Heart right ventricle (tissue), 16 donors: ENCODE measurements around the gene HS6ST1. TPM values are rescaled to one million over a fixed set of nuclear protein-coding genes. Genes with fewer than 3 reads are reported as not detected.

Experiments used
- ATAC-seq, 8 donors: fragments of 200-7000 bp; cut with Tn5 transposase; one replicate each; pipeline ENCODE4 v1.9.1; 2020; ENCODE audit warnings: mild to moderate bottlenecking in 8 of 8, moderate library complexity in 8 of 8, moderate number of reproducible peaks in 1 of 8
- DNase-seq, 2 donors: peaks; one replicate each; pipeline ENCODE4 v3.0.0-alpha.2; 2020
- H3K27ac ChIP-seq, 10 donors: fragments of 200-600 bp; sonication (generic) in 2 of 10; one replicate each; pipeline versions ENCODE4 v1.5.0 to v1.8.0; 2020 to 2022; ENCODE audit warnings: mild to moderate bottlenecking in 3 of 10
- H3K27me3 ChIP-seq, 7 donors: fragments of 200-600 bp; one replicate each; pipeline ENCODE4 v1.8.0; 2021 to 2022; ENCODE audit warnings: mild to moderate bottlenecking in 2 of 7
- H3K36me3 ChIP-seq, 9 donors: fragments of 200-600 bp; sonication (generic) in 1 of 9; one replicate each; pipeline versions ENCODE4 v1.5.0 to v1.8.0; 2020 to 2022; ENCODE audit warnings: mild to moderate bottlenecking in 2 of 9
- H3K4me1 ChIP-seq, 9 donors: fragments of 200-600 bp; sonication (generic) in 1 of 9; one replicate each; pipeline versions ENCODE4 v1.5.0 to v1.8.0; 2020 to 2022; ENCODE audit warnings: mild to moderate bottlenecking in 4 of 9
- H3K4me3 ChIP-seq, 10 donors: fragments of 200-600 bp; sonication (generic) in 2 of 10; one replicate each; pipeline versions ENCODE4 v1.5.0 to v1.8.0; 2020 to 2022; ENCODE audit warnings: mild to moderate bottlenecking in 7 of 10, moderate library complexity in 2 of 10
- H3K9me3 ChIP-seq, 11 donors: fragments of 200-600 bp in 10 of 11; sonication (generic) in 2 of 11; one replicate each; pipeline versions ENCODE4 v1.5.0 to v1.8.0; 2013 to 2022; ENCODE audit warnings: mild to moderate bottlenecking in 2 of 11, control low read depth in 1 of 11, moderate library complexity in 1 of 11
- CTCF ChIP-seq, 9 donors: fragments of 200-600 bp; sonication (generic) in 2 of 9; IDR thresholded peaks; one replicate each; pipeline versions ENCODE4 v1.5.0 to v1.8.0; 2021 to 2022; ENCODE audit warnings: antibody characterized with exemption in 9 of 9, mild to moderate bottlenecking in 5 of 9, moderate library complexity in 1 of 9
- WGBS, 2 donors: extraction: QIAGEN DNeasy Blood & Tissue Kit; methylation state at CpG; one replicate each; pipeline ENCODE4 v1.1.7; 2013; ENCODE audit warnings: inconsistent platforms in 1 of 2; 5-methylcytosine and 5-hydroxymethylcytosine counted together
- intact Hi-C, 10 donors: fragments of 100-400 bp; cut with DNase I; formaldehyde crosslinking; loops; one replicate each; pipeline versions ENCODE4 v1.11.1 to v1.14.2; 2022
- polyA plus RNA-seq, 2 donors: library from polyadenylated mRNA; stranded (reverse); fragments of 200-250 nt; gene quantifications; one replicate each; pipeline ENCODE4 v1.2.3, GENCODE V29; 2013
- total RNA-seq, 10 donors: library from RNA; stranded (reverse); fragmentation: NEBNext Ultra II Directional in 3 of 10; extraction: Animal tissue kit (Norgen Biotek cat#: 25700) in 3 of 10; gene quantifications; one replicate each; pipeline versions ENCODE4 v1.2.1 to v1.2.4, GENCODE V29; 2021 to 2023
- donor health status: Arrhythmogenic right ventricular cardiomyopathy.
- donor health status: ischemic (EF 13 %, LVEDD 7.1; RV severe dilation, severe dysfunction).
- donor health status: healthy with polysubstance abuse.
- donor health status: DM: no; HTN: yes; CAD: no.
- donor health status: DM: no; HTN: no; CAD: no.
- donor health status: ischemic (EF 25% LVEDD 6.9; RV normal size, moderate dysfunction).
- donor health status: ischemic (EF 25% LVEDD 5.7; RV mildly dilated, moderate dysfunction).
- donor health status: healthy.
- donor health status: DM: yes; HTN: yes; CAD: no.
- donor health status: Ischemic cardiomyopathy.
- donor health status: ischemic (EF 35%, LVEDD 5.7; RV mildly dilated, moderate dysfunction).
- donor health status: nonischemic (EF 11% LVEDD 7.7; RV severe dilation, severe dysfunction).
- donor health status: DM: yes; HTN: yes; CAD: no.
- donor health status: PGD.
- donor health status: ischemic (EF 29% LVEDD 5.4; RV normal size, mild dysfunction).
- donor health status: nonischemic (EF 23%, LVEDD 6.1; RV moderate dilation, normal function).

The HS6ST1 gene
- total and polyA plus RNA-seq, 12 donors, result 10.5 to 51.6 (median 18.2) TPM

GRCh38 chr2:128345436-128346165 lies 26.9 kb upstream of the HS6ST1 start:
- H3K27me3 ChIP-seq, result no peaks in the 10 kb centered on the region
- peaks cover 0 to 9% (median 0%) of the 10 kb centered on the region in 11 donors for H3K9me3 ChIP-seq
- H3K36me3 ChIP-seq, result no peaks in the 10 kb centered on the region
- no peak overlapping the region for H3K27ac ChIP-seq
- H3K4me3 ChIP-seq, result no peak overlapping the region
- ATAC-seq (no peak), DNase-seq (no peak)
- WGBS, 2 donors, result 96% methylated on average over 39 to 43 of the region's 43 CpGs
- peaks cover 10 to 24% (median 19%) of the 10 kb centered on the region in 9 donors for H3K4me1 ChIP-seq
- TF ChIP-seq CTCF (IDR thresholded peaks at IDR 0.05), result no peak
- intact Hi-C loops, result loop anchor here in 1 of 10 donors (10.0 kb wide), 1 partner anchor 1049 kb away; no protein-coding TSS in a partner anchor

- no peaks in the 10 kb centered on the region for H3K36me3 ChIP-seq
- DNase-seq, result no peak
- no peak for ATAC-seq
- no peak overlapping the region for H3K27ac ChIP-seq
- no peaks in the 10 kb centered on the region for H3K27me3 ChIP-seq
- H3K9me3 ChIP-seq, result peaks cover 0 to 9% (median 0%) of the 10 kb centered on the region in 11 donors
- no peak for TF ChIP-seq CTCF (IDR thresholded peaks at IDR 0.05)
- peaks cover 10 to 23% (median 19%) of the 10 kb centered on the region in 9 donors for H3K4me1 ChIP-seq
- intact Hi-C loops, result loop anchor here in 1 of 10 donors (10.0 kb wide), 1 partner anchor 1051 kb away; no protein-coding TSS in a partner anchor
- no peak overlapping the region for H3K4me3 ChIP-seq
- WGBS, 2 donors, result 82 to 84% methylated on average over 3 of the region's 3 CpGs
Observed at GRCh38 chr2:128344101-128344500, 25.4 kb upstream of the HS6ST1 start.

- ATAC-seq, result no peak
- intact Hi-C loops, result loop anchor here in 1 of 10 donors (10.0 kb wide), 1 partner anchor 1051 kb away; no protein-coding TSS in a partner anchor
- WGBS, 2 donors, result 80 to 83% methylated on average over 1 of the region's 1 CpG
Observed at GRCh38 chr2:128343459-128343858, 24.8 kb upstream of the HS6ST1 start.

GRCh38 chr2:128342550-128342949 lies 23.9 kb upstream of the HS6ST1 start:
- Histone ChIP-seq H3K4me1 (peaks cover 1 to 9% (median 6%) of the 10 kb centered on the region in 9 donors), H3K4me3 (no peak overlapping the region), H3K27me3 (no peaks in the 10 kb centered on the region), H3K36me3 (no peaks in the 10 kb centered on the region), H3K27ac (no peak overlapping the region), H3K9me3 (peaks cover 0 to 14% (median 0%) of the 10 kb centered on the region in 11 donors)
- ATAC-seq, result no peak
- DNase-seq, result no peak
- 65 to 74% methylated on average over 3 of the region's 3 CpGs for WGBS, 2 donors
- TF ChIP-seq CTCF (IDR thresholded peaks at IDR 0.05), result no peak
- intact Hi-C loops, result loop anchor here in 1 of 10 donors (10.0 kb wide), 1 partner anchor 1052 kb away; no protein-coding TSS in a partner anchor

More at GRCh38 chr2:128343459-128343858, 24.8 kb upstream of the HS6ST1 start:
- no peak overlapping the region for H3K4me3 ChIP-seq
- peaks cover 6 to 18% (median 15%) of the 10 kb centered on the region in 9 donors for H3K4me1 ChIP-seq
- no peak for TF ChIP-seq CTCF (IDR thresholded peaks at IDR 0.05)
- DNase-seq, result no peak
- no peaks in the 10 kb centered on the region for H3K36me3 ChIP-seq
- no peak overlapping the region for H3K27ac ChIP-seq
- H3K27me3 ChIP-seq, result no peaks in the 10 kb centered on the region
- peaks cover 0 to 9% (median 0%) of the 10 kb centered on the region in 11 donors for H3K9me3 ChIP-seq
